ENCODE results near the gene COL1A2. TPM values are rescaled to one million over a fixed set of nuclear protein-coding genes. Genes with fewer than 3 reads are reported as not detected.

COL1A2 gene
- total RNA-seq, 1 experiment from 2014 or later, result 144 TPM

GRCh38 chr7:94466516-94466915 lies 71.8 kb downstream of the COL1A2 start:
- H3K9me3 ChIP-seq (ENCODE audit: low read depth, low read length, poor library complexity, severe bottlenecking), result no peaks in the 10 kb centered on the region
- intact Hi-C loops (cut with micrococcal nuclease; ENCODE audit: unreplicated experiment), result no loop called here
- TF ChIP-seq CTCF (conservative IDR thresholded peaks at IDR 0.05; ENCODE audit: low read depth, low read length), result no peak
- no peak for TF ChIP-seq EZH2 (IDR thresholded peaks at IDR 0.05; ENCODE audit: borderline replicate concordance, low read depth, low read length, poor library complexity, severe bottlenecking)
- H3K27ac ChIP-seq (ENCODE audit: low read depth, low read length, poor library complexity, severe bottlenecking), result no peak overlapping the region
- no peaks in the 10 kb centered on the region for H3K4me1 ChIP-seq (ENCODE audit: insufficient read depth, low read length, poor library complexity, severe bottlenecking)
- no peaks in the 10 kb centered on the region for H3K27me3 ChIP-seq (replicated peaks; ENCODE audit: insufficient read depth, low read depth, low read length, poor library complexity)
- no peak overlapping the region for H3K4me3 ChIP-seq (ENCODE audit: low read depth, low read length, poor library complexity, severe bottlenecking)
- DNase-seq (ENCODE audit: low spot score), result no peak
- BruUV-seq (replicated peaks), result no TSS peak
- H3K36me3 ChIP-seq (ENCODE audit: insufficient read depth, low read length, poor library complexity, severe bottlenecking), result no peaks in the 10 kb centered on the region
- ChIA-PET POLR2A (ENCODE audit: low non-redundant PET) (no interaction called here), CTCF (no interaction called here)

- no peaks in the 10 kb centered on the region for H3K4me1 ChIP-seq (ENCODE audit: insufficient read depth, low read length, poor library complexity, severe bottlenecking)
- no peaks in the 10 kb centered on the region for H3K9me3 ChIP-seq (ENCODE audit: low read depth, low read length, poor library complexity, severe bottlenecking)
- H3K27ac ChIP-seq (ENCODE audit: low read depth, low read length, poor library complexity, severe bottlenecking), result no peak overlapping the region
- no TSS peak for BruUV-seq (replicated peaks)
- no peak overlapping the region for H3K4me3 ChIP-seq (ENCODE audit: low read depth, low read length, poor library complexity, severe bottlenecking)
- no peaks in the 10 kb centered on the region for H3K27me3 ChIP-seq (replicated peaks; ENCODE audit: insufficient read depth, low read depth, low read length, poor library complexity)
- DNase-seq (ENCODE audit: low spot score), result no peak
- no peaks in the 10 kb centered on the region for H3K36me3 ChIP-seq (ENCODE audit: insufficient read depth, low read length, poor library complexity, severe bottlenecking)
- ChIA-PET CTCF (no interaction called here), POLR2A (ENCODE audit: low non-redundant PET) (no interaction called here)
- intact Hi-C loops (cut with micrococcal nuclease; ENCODE audit: unreplicated experiment), result no loop called here
- no peak for TF ChIP-seq EZH2 (IDR thresholded peaks at IDR 0.05; ENCODE audit: borderline replicate concordance, low read depth, low read length, poor library complexity, severe bottlenecking)
- no peak for TF ChIP-seq CTCF (conservative IDR thresholded peaks at IDR 0.05; ENCODE audit: low read depth, low read length)
Observed at GRCh38 chr7:94471604-94472003, 76.9 kb downstream of the COL1A2 start.

DNA sequence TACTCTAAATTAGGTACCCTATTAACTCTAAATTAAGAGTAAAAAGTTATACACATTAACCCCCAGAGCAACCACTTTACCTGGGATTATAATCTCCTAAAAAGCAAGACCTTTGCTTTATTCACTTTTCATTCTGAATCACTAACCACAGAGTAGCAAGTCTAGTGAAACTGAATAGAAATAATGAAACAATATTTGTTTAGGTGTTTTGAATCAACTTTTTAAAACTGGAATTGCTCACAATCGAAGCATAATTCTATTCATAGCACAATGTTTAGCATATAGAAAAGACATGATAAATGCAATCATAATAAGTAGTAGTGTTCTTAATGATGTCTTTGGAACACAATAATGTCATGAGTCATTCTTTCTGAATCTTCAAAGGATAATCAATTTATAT lies 77.9 kb downstream of the COL1A2 start:
- no TSS peak for BruUV-seq (replicated peaks)
- H3K27me3 ChIP-seq (replicated peaks; ENCODE audit: insufficient read depth, low read depth, low read length, poor library complexity), result no peaks in the 10 kb centered on the region
- TF ChIP-seq EZH2 (IDR thresholded peaks at IDR 0.05; ENCODE audit: borderline replicate concordance, low read depth, low read length, poor library complexity, severe bottlenecking) (no peak), CTCF (conservative IDR thresholded peaks at IDR 0.05; ENCODE audit: low read depth, low read length) (no peak)
- intact Hi-C loops (cut with micrococcal nuclease; ENCODE audit: unreplicated experiment), result no loop called here
- POLR2A ChIA-PET (ENCODE audit: low non-redundant PET), result no interaction called here
- CTCF ChIA-PET, result no interaction called here
- DNase-seq (ENCODE audit: low spot score), result no peak
- H3K9me3 ChIP-seq (ENCODE audit: low read depth, low read length, poor library complexity, severe bottlenecking), result no peaks in the 10 kb centered on the region
- H3K27ac ChIP-seq (ENCODE audit: low read depth, low read length, poor library complexity, severe bottlenecking), result no peak overlapping the region
- no peak overlapping the region for H3K4me3 ChIP-seq (ENCODE audit: low read depth, low read length, poor library complexity, severe bottlenecking)
- H3K4me1 ChIP-seq (ENCODE audit: insufficient read depth, low read length, poor library complexity, severe bottlenecking), result no peaks in the 10 kb centered on the region
- no peaks in the 10 kb centered on the region for H3K36me3 ChIP-seq (ENCODE audit: insufficient read depth, low read length, poor library complexity, severe bottlenecking)
